CD14-positive monocyte (primary cell): ENCODE data around the gene C1orf216. TPM values are rescaled to one million over a fixed set of nuclear protein-coding genes. Genes with fewer than 3 reads are reported as not detected.

Experiments used
- DNase-seq, 3 donors: peaks; one replicate each; pipeline ENCODE4 v3.0.0-alpha.2; 2011 to 2022
- H2AFZ ChIP-seq: 2 replicates; pipeline ENCODE4 v1.6.0; 2012; ENCODE audit warnings: mild to moderate bottlenecking, low read depth, low read length, inconsistent platforms; ENCODE audit not compliant: insufficient read depth, poor library complexity, severe bottlenecking
- H3K27ac ChIP-seq, 2 donors: 1 replicate in 1 of 2; 2 replicates in 1 of 2; pipeline ENCODE4 v1.5.1; 2012 to 2013; ENCODE audit warnings: low read length in 2 of 2, control low read depth in 1 of 2, inconsistent platforms in 1 of 2, low read depth in 1 of 2, mild to moderate bottlenecking in 1 of 2
- H3K27me3 ChIP-seq, 2 donors: one replicate each; pipeline versions ENCODE4 v1.6.0 to v1.6.1; 2011 to 2013; ENCODE audit warnings: low read length in 2 of 2; ENCODE audit not compliant: control insufficient read depth in 2 of 2, insufficient read depth in 2 of 2
- H3K36me3 ChIP-seq, 2 donors: replicated peaks in 1 of 2; 1 replicate in 1 of 2; 2 replicates in 1 of 2; pipeline versions ENCODE4 v1.5.1 to v1.6.1; 2012 to 2013; ENCODE audit warnings: low read length in 2 of 2, control low read depth in 1 of 2, inconsistent platforms in 1 of 2, mild to moderate bottlenecking in 1 of 2; ENCODE audit not compliant: insufficient read depth in 2 of 2, control insufficient read depth in 1 of 2
- H3K4me1 ChIP-seq, 2 donors: 1 replicate in 1 of 2; 2 replicates in 1 of 2; pipeline versions ENCODE4 v1.5.1 to v1.6.1; 2012 to 2013; ENCODE audit warnings: low read length in 2 of 2, control low read depth in 1 of 2, inconsistent platforms in 1 of 2, mild to moderate bottlenecking in 1 of 2, moderate library complexity in 1 of 2; ENCODE audit not compliant: insufficient read depth in 2 of 2, control insufficient read depth in 1 of 2
- H3K4me2 ChIP-seq: replicated peaks from 2 replicates; pipeline ENCODE3; 2012; ENCODE audit warnings: low read length, moderate library complexity, mild to moderate bottlenecking; ENCODE audit not compliant: poor library complexity, severe bottlenecking; ENCODE audit errors: extremely low read depth
- H3K4me3 ChIP-seq, 3 experiments: fragments of 200-600 bp in 1 of 3; sonication (generic) in 1 of 3; replicated peaks in 1 of 3; 1 replicate in 2 of 3; 2 replicates in 1 of 3; pipeline ENCODE4 v1.5.1; 2011 to 2013; ENCODE audit warnings: low read length in 3 of 3, mild to moderate bottlenecking in 3 of 3, control low read depth in 2 of 3, low read depth in 2 of 3, inconsistent platforms in 1 of 3, moderate library complexity in 1 of 3
- H3K79me2 ChIP-seq: 2 replicates; pipeline ENCODE4 v1.6.0; 2012; ENCODE audit warnings: mild to moderate bottlenecking, control low read depth, inconsistent platforms, low read length, moderate library complexity; ENCODE audit not compliant: insufficient read depth
- H3K9ac ChIP-seq: 2 replicates; pipeline ENCODE4 v1.6.0; 2017; ENCODE audit warnings: low read length, mild to moderate bottlenecking; ENCODE audit not compliant: insufficient read depth, poor library complexity, severe bottlenecking
- H3K9me3 ChIP-seq, 2 donors: replicated peaks in 1 of 2; 1 replicate in 1 of 2; 2 replicates in 1 of 2; pipeline versions ENCODE4 v1.5.1 to v1.6.1; 2012 to 2013; ENCODE audit warnings: low read length in 2 of 2, control low read depth in 1 of 2; ENCODE audit not compliant: control insufficient read depth in 1 of 2, insufficient read depth in 1 of 2
- H4K20me1 ChIP-seq: 2 replicates; pipeline ENCODE4 v1.6.0; 2012; ENCODE audit warnings: mild to moderate bottlenecking, low read length, control low read depth, moderate library complexity; ENCODE audit not compliant: insufficient read depth
- H3K27ac Mint-ChIP-seq, 7 donors: one replicate each; pipeline ENCODE4 v1.8.0; 2020; ENCODE audit warnings: mild to moderate bottlenecking in 7 of 7, mixed read lengths in 7 of 7, moderate library complexity in 6 of 7, inconsistent platforms in 2 of 7
- H3K27me3 Mint-ChIP-seq, 3 donors: one replicate each; pipeline ENCODE4 v1.8.0; 2021 to 2022; ENCODE audit warnings: low read depth in 3 of 3, mild to moderate bottlenecking in 3 of 3, mixed read lengths in 3 of 3, moderate library complexity in 3 of 3, inconsistent platforms in 1 of 3
- H3K36me3 Mint-ChIP-seq, 2 donors: one replicate each; pipeline ENCODE4 v1.8.0; 2020; ENCODE audit warnings: mixed read lengths in 2 of 2, inconsistent platforms in 1 of 2, mild to moderate bottlenecking in 1 of 2
- H3K4me1 Mint-ChIP-seq: one replicate; pipeline ENCODE4 v1.8.0; 2020; ENCODE audit warnings: mild to moderate bottlenecking, mixed read lengths
- H3K4me3 Mint-ChIP-seq, 2 donors: one replicate each; pipeline ENCODE4 v1.8.0; 2020; ENCODE audit warnings: mild to moderate bottlenecking in 2 of 2, mixed read lengths in 2 of 2, moderate library complexity in 1 of 2
- H3K9me3 Mint-ChIP-seq, 7 donors: one replicate each; pipeline ENCODE4 v1.8.0; 2020 to 2022; ENCODE audit warnings: mixed read lengths in 7 of 7, mild to moderate bottlenecking in 6 of 7, moderate library complexity in 6 of 7, inconsistent platforms in 2 of 7
- CTCF ChIP-seq: fragments of 200-600 bp; IDR thresholded peaks from one replicate; pipeline ENCODE4 v1.8.0; 2022; ENCODE audit warnings: antibody characterized with exemption, mild to moderate bottlenecking
- WGBS: methylation state at CpG from one replicate; pipeline ENCODE4 v1.1.5; 2013; ENCODE audit warnings: missing lambda C conversion rate; ENCODE audit not compliant: insufficient coverage; 5-methylcytosine and 5-hydroxymethylcytosine counted together
- intact Hi-C, 2 donors: fragments of 100-400 bp; cut with micrococcal nuclease; formaldehyde crosslinking; loops; one replicate each; pipeline versions ENCODE4 v1.15.0 to v1.15.1; 2023
- polyA minus RNA-seq: library from RNA; depleted of rRNA, polyadenylated mRNA; stranded (reverse); fragments of >200 nt; gene quantifications from 2 replicates; pipeline ENCODE4 v1.2.3, GENCODE V29; 2012
- polyA plus RNA-seq, 3 donors: library from polyadenylated mRNA; depleted of rRNA in 1 of 3; unstranded in 2 of 3; stranded (reverse) in 1 of 3; fragments of 300-500 nt in 2 of 3; fragments of >200 nt in 1 of 3; fragmentation: Illumina TruSeq in 2 of 3; gene quantifications; 1 replicate in 2 of 3; 2 replicates in 1 of 3; pipeline ENCODE4 v1.2.3, GENCODE V29; 2012 to 2021
- total RNA-seq, 12 experiments: library from RNA in 1 of 12; stranded (reverse) in 1 of 12; fragments of 120-200 nt in 1 of 12; gene quantifications; one replicate each; pipeline ENCODE4 v1.2.4 and lab custom pipeline; 2013 to 2026; ENCODE audit warnings: mixed read lengths in 6 of 12, inconsistent platforms in 1 of 12

The C1orf216 gene
- total RNA-seq (2013) = 6.5 TPM
- 10 to 100 TPM in 1 of 3 donors, 1 to 10 TPM in 2; 7.7 to 12.3 (median 8.9) TPM for polyA plus RNA-seq
- 5.5 and 6.2 TPM in 2 replicates for polyA minus RNA-seq
- total RNA-seq (lab: John Stamatoyannopoulos, UW) = 1.3 to 24.9 (median 8.3) reads per million in 11 experiments

- H3K27ac ChIP-seq = peak within 1 kb of the TSS; percentile 19 to 89
- peaks cover 21 to 25% of the 10 kb centered on the region in 2 donors for H3K36me3 Mint-ChIP-seq
- H3K27me3 ChIP-seq = no peaks in the 10 kb centered on the region
- H3K9me3 Mint-ChIP-seq = peaks cover 0 to 3% (median 0%) of the 10 kb centered on the region in 7 donors
- under 1% methylated on average over 75 of the region's 76 CpGs for WGBS
- H3K4me1 Mint-ChIP-seq = peaks cover 28% of the 10 kb centered on the region
- H3K27ac Mint-ChIP-seq = peak within 1 kb of the TSS; percentile 78 to 92 (median 90)
- no peak for TF ChIP-seq CTCF
- H4K20me1 ChIP-seq = peaks cover 10% of the 10 kb centered on the region
- DNase-seq = peak; percentile 39 to 84 (median 69)
- no peaks in the 10 kb centered on the region for H3K9me3 ChIP-seq
- peak within 1 kb of the TSS; percentile 92 to 98 for H3K4me3 Mint-ChIP-seq
- peak within 1 kb of the TSS; percentile 98 for H3K4me2 ChIP-seq
- H3K9ac ChIP-seq = peak within 1 kb of the TSS; percentile 87
- H3K79me2 ChIP-seq = peaks cover 16% of the 10 kb centered on the region
- peak within 1 kb of the TSS; percentile 98 for H2AFZ ChIP-seq
- H3K4me1 ChIP-seq = peaks cover 19 to 32% of the 10 kb centered on the region in 2 donors
- intact Hi-C loops = loop anchor here in 1 of 2 donors (5.0 kb wide), 1 partner anchor 81 kb away; no protein-coding TSS in a partner anchor
- H3K36me3 ChIP-seq = peaks cover 5 to 13% of the 10 kb centered on the region in 2 donors
- H3K4me3 ChIP-seq = peak within 1 kb of the TSS; percentile 62 to 95 (median 89)
- no peaks in the 10 kb centered on the region for H3K27me3 Mint-ChIP-seq
Measured at GRCh38 chr1:35718492-35719336, at the start of gene C1orf216. Gene C1orf216 (minus strand): TSS chr1:35718884. CDS start chr1:35716321, 2,563 bp downstream.

- Histone ChIP-seq H4K20me1 (no peaks in the 10 kb centered on the region), H3K9me3 (no peaks in the 10 kb centered on the region), H3K4me2 (no peak overlapping the region), H3K79me2 (peaks cover 79% of the 10 kb centered on the region), H3K4me1 (peaks cover 6 to 9% of the 10 kb centered on the region in 2 donors), H3K27me3 (no peaks in the 10 kb centered on the region), H2AFZ (no peak overlapping the region), H3K27ac (peak overlapping the region in 1 of 2 donors; percentile 39), H3K36me3 (peaks cover 7 to 34% of the 10 kb centered on the region in 2 donors), H3K9ac (no peak overlapping the region), H3K4me3 (no peak overlapping the region)
- WGBS = no CpG with 5 or more reads among the region's 3 CpGs
- peaks cover 18 to 30% of the 10 kb centered on the region in 2 donors for H3K36me3 Mint-ChIP-seq
- peak overlapping the region in 3 of 7 donors; percentile 21 to 62 (median 33) for H3K27ac Mint-ChIP-seq
- H3K4me3 Mint-ChIP-seq = no peak overlapping the region
- DNase-seq = no peak
- no peaks in the 10 kb centered on the region for H3K9me3 Mint-ChIP-seq
- H3K27me3 Mint-ChIP-seq = peaks cover 0 to 2% (median 0%) of the 10 kb centered on the region in 3 donors
- TF ChIP-seq CTCF = no peak
- H3K4me1 Mint-ChIP-seq = peaks cover 23% of the 10 kb centered on the region
- intact Hi-C loops = no loop called here
Measured at GRCh38 chr1:35764283-35764682, 45.6 kb upstream of the C1orf216 start.
